AG09309 (cell line): ENCODE results near the gene WNT10A.

ENCODE experiments used
- DNase-seq: peaks from one replicate; pipeline ENCODE4 v3.0.0-alpha.2; 2010; ENCODE audit warnings: low read depth
- H3K4me3 ChIP-seq: 2 replicates; pipeline ENCODE4 v1.5.1; 2011; ENCODE audit warnings: mild to moderate bottlenecking, low read depth, low read length, moderate library complexity; ENCODE audit not compliant: control insufficient read depth
- TF ChIP-seq, protein P1 (sequence below): IDR thresholded peaks from 2 replicates; pipeline ENCODE4 v1.5.1; 2011; ENCODE audit warnings: mild to moderate bottlenecking, low read depth, low read length, inconsistent platforms; ENCODE audit not compliant: insufficient read depth, control insufficient read depth; ENCODE audit errors: missing control alignments

WNT10A gene

DNA sequence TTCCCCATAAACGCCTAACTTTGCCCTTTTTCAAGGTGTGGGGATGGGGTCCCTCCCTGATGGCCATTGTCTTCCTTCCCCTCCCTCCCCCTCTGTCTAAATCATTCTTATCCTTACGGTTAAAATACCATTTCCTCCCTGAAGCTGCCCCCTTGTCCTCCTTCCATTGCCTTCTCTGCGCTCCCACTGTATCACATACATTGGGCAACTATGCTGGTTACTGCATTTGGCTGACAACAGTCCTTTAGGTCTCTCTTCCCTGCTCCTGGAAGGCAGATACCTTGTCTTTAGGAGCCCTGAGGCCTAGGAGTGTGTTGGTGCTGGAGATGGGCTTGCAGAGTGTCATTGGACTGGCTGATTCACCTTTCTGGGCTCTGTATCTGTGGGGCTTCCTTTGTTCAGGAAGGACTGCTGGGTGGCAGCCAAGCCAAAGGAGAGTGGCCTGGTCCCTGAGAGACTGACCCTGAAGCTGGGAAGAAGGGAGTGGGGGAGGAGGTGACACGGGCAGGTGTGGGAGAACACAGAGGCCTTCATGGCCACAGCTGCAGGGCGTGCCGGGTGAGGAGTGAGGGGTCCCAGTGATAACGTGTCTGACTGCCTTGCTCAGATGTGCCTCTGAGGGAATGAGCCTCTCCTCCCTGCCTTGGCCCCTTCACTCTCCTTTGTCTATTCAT lies 18.9 kb upstream of the WNT10A start:
- no peak for DNase-seq
- no peak overlapping the region for H3K4me3 ChIP-seq
- TF ChIP-seq, protein P1, sequence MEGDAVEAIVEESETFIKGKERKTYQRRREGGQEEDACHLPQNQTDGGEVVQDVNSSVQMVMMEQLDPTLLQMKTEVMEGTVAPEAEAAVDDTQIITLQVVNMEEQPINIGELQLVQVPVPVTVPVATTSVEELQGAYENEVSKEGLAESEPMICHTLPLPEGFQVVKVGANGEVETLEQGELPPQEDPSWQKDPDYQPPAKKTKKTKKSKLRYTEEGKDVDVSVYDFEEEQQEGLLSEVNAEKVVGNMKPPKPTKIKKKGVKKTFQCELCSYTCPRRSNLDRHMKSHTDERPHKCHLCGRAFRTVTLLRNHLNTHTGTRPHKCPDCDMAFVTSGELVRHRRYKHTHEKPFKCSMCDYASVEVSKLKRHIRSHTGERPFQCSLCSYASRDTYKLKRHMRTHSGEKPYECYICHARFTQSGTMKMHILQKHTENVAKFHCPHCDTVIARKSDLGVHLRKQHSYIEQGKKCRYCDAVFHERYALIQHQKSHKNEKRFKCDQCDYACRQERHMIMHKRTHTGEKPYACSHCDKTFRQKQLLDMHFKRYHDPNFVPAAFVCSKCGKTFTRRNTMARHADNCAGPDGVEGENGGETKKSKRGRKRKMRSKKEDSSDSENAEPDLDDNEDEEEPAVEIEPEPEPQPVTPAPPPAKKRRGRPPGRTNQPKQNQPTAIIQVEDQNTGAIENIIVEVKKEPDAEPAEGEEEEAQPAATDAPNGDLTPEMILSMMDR: no peak

DNA sequence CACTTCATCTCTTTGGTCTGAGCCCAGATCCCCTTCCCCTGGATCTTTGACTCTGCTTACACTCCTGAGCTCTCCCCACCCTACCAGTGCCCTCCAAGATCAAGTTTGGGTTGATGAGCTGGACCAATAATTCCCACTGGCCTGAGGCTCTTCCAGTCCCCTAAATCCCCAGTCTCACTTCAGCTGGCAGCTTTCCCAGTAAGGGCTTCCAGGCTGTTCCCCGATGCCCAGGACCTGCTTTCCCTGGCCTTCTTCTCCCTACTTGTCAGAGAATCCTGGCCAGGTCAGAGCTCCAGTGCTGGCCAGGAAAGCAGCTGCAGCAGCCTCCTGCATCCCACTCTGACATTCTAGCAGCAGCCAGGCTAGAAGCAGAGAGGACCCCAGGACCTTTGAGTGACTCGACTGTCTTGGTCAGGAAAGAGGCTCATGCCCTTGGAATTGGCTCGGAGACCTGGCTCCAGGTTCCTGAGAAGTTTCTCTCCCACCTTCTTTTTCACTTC lies 17.6 kb upstream of the WNT10A start:
- no peak overlapping the region for H3K4me3 ChIP-seq
- TF ChIP-seq, protein P1: no peak
- DNase-seq: no peak

DNA sequence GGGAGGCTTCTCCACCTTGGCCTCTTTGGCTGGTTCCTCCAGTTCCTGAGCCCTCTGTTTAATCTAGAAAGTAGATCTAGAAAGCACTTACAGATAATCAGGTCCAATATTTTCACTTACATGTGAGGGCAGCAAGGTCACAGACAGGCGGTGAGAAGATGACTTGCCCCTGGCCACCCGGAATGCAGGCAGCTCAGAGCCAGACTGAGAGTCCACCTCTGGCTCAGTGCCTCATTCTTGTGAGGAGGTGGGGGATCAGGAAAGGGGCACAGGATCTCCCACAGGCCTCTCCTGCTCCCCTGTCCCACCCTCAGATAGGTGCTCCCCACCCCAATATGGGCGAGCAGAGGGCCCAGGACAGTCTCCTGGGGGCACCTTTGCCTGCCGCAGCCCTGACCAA lies 15.3 kb upstream of the WNT10A start:
- no peak for DNase-seq
- no peak overlapping the region for H3K4me3 ChIP-seq
- TF ChIP-seq, protein P1: no peak

DNA sequence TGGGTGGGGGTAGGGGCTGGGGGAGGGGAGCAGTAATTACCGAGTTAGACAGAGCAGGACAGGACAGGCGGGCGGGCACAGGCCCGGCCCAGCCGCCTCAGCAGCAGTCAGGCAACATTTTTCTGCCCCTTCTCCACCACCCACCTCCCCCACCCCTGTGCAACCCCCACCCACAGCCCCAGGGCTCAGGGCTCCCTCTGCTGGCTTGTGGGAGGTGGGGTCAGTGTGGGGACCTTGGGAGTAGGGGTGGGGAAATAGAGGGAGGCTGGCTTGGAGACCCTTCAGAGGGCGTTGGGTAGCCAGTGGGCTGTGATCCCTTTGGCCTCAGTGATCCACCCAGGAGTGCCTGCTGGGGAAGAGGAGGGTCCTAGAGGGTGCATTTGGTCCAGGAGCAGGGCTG lies 14.7 kb upstream of the WNT10A start:
- no peak overlapping the region for H3K4me3 ChIP-seq
- DNase-seq: no peak
- TF ChIP-seq, protein P1: no peak

DNA sequence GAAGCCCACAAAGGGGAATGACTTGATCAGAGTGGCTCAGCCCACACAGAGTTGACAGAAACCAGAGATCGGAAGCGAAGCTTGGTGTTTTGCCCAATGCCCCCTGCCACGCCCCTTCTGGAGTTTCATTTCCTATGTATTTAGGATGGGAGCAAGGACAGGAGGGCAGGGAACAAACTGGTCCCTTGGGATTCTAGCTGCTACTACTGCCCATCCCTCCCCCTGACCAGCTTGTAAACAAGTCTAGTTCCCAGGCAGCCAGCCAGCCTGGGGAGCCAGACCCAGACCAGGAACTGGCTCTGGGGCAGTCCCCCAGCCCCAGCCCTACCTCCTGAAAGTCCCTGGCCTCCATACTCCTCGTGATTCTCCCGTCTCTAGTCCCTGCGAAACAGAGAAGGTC lies 12.8 kb upstream of the WNT10A start:
- DNase-seq: no peak
- TF ChIP-seq, protein P1: no peak
- H3K4me3 ChIP-seq: no peak overlapping the region

DNA sequence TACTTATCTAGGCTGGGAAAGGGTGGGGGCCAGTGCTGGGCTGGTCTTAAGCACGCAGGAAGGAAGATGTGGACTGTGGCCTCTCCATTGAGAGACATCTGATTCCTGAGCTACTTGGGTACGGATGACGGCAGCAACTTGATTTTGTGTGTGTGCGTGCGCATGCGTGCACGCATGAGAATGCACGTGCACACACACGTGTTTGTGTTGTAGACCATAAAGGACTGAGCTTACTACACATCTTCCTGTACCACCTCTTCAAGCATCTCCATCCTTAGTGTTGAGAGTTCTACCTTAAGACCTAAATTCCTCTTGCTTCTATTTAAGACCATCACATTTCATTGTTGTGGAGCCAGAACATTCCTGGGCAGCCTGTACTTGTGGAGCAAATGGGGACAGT lies 11.6 kb upstream of the WNT10A start:
- H3K4me3 ChIP-seq: no peak overlapping the region
- TF ChIP-seq, protein P1: no peak
- DNase-seq: no peak

DNA sequence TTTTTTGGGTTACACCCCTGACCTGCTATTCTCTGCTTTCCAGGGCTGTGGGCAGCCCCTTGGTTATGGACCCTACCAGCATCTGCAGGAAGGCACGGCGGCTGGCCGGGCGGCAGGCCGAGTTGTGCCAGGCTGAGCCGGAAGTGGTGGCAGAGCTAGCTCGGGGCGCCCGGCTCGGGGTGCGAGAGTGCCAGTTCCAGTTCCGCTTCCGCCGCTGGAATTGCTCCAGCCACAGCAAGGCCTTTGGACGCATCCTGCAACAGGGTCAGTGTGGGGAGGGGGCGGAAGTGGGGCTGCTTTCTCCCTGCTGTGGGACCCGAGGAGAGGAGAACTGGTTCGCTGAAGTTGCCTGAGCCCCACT lies 9.7 kb upstream of the WNT10A start:
- no peak for DNase-seq
- TF ChIP-seq, protein P1: no peak

More for the DNA sequence above, 9.7 kb upstream of the WNT10A start:
- H3K4me3 ChIP-seq: no peak overlapping the region
